ENCODE results near the gene YAP1. TPM values are rescaled to one million over a fixed set of nuclear protein-coding genes. Genes with fewer than 3 reads are reported as not detected.

Gene YAP1
- total RNA-seq, 1 donor from 2014 or later: 11.0 TPM

DNA sequence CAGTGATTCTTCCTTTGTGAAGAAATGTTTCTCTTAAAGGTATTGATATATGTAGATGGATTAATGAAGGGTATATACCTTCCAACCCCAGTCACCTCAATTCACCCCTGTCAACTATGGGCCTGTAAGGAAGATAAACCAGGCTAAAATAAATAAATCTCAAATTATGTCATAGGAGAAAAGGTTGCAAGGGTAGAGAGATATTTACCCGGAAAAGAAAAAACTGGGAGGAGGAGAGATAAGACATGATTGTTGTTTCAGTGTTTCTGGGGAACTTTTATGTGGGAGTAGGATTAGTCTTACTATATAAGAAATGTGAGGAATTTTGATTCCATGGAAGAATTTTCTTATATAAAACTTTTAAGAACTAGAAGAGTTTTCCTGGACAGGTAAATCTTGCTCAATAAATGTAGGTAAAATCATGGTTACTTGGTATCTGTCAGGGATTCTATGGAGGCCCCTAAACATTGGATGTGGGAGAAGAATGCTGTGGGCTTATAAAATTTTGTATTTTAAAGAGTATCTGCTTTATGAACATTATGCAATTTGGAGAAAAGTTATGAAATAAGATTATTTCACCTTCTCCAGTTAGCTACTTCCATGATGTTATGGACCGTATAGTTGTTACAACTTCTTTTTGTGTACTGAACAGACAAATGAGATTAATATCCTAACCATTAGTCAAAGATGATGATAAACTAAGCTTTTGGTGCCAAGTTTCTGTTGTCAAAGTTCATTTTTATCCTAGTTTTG is 6.4 kb downstream of the YAP1 start:
- FAIRE-seq: no peak
- no peak for DNase-seq (ENCODE audit: low spot score in 2 of 2)

DNA sequence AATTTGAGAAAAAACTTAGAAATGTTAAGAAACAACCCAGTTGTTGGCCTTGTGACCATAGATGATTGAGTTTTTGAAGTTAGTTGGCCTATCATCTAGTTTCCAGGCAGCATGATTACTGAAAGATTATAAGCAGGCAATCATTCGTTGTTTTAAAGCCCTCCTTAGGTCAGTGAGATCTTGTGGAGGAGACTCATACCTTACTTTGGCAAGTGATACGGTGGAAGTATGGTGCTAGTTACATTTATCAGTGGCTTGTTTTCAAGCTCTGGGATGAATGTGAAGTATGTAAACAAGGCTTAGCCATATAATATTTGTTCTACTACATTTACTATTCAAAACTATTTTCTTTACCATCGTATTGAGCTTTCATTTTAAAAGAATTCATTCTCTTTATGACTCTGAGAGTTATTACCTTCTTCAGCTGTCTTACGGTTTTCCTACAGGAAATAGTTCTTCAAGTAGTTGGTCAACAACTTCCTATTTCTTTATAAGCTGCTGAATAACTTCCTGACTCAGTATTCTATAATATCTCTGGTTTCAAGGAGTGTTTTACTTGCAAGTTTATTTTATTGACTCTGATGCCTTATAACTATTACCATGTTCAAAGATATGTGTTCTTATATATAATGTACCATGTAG is 7.3 kb downstream of the YAP1 start:
- FAIRE-seq (no peak), DNase-seq (ENCODE audit: low spot score in 2 of 2) (no peak)

DNA sequence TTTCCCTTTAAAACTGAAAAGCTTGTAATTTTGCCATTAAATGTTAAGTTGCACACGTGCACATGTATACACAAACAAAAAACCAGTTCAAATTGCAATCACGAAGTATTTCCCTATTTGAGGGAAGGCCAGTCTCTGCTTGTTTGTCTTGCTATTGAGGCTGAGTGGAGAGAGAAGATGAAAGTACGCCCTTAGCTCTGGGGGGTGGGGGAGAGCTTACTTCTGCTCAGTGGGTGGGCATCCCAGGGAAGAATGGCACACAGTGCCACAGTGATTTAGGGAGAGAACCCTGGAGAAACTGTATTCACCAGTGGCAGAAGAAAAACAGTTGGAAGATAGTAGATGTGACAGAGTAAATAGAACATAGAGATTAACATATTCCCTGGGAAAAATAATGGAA is 8.7 kb downstream of the YAP1 start:
- no peak for FAIRE-seq
- no peak for DNase-seq (ENCODE audit: low spot score in 2 of 2)

GRCh38 chr11:102119997-102120396 is 9.8 kb downstream of the YAP1 start:
- FAIRE-seq (no peak), DNase-seq (ENCODE audit: low spot score in 2 of 2) (no peak)

- DNase-seq (ENCODE audit: low spot score in 2 of 2) (no peak), FAIRE-seq (no peak)
These were observed 10.3 kb downstream of the YAP1 start for GRCh38 chr11:102120437-102120973.

- DNase-seq (ENCODE audit: low spot score in 2 of 2) (no peak), FAIRE-seq (no peak)
These were observed 11.1 kb downstream of the YAP1 start for GRCh38 chr11:102121329-102121728.

DNA sequence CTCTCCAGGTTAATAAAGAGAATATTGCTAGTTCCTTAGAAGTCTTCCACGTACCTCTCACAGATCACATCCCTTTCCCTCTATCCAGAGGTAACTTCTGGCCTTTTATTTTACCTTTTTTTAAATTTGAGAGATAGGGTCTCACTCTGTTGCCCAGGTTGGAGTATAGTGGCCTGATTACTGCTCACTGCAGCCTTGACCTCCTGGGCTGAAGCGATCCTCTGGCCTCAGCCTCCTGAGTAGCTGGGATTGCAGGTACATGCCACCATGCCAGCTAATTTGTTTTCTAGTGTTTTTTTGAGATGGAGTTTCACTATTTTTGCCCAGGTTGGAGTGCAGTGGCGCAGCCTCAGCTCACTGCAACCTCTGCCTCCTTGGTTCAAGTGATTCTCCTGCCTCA is 24.4 kb downstream of the YAP1 start:
- FAIRE-seq (no peak), DNase-seq (ENCODE audit: low spot score in 2 of 2) (no peak)

DNA sequence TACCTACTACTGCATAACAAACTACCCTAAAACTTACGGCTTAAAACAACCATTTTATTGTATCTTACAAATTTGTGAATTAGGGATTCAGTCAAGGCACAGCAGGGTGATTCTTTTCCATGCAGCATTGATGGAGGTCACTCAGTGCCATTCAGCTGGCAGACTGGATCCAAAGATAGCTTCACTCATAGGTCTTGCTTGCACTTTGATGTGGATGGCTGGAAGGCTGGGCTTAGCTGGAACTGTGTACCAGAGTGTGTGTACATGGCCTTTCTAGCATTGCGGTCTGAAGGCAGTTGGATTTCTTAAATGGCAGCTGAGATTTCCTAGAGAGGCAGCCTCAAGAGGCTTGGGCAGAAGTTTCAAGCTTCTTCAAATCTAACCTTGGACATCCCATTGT is 25.0 kb downstream of the YAP1 start:
- DNase-seq (ENCODE audit: low spot score in 2 of 2) (no peak), FAIRE-seq (no peak)

- FAIRE-seq: no peak
- no peak for DNase-seq (ENCODE audit: low spot score in 2 of 2)
These were observed 28.0 kb downstream of the YAP1 start for GRCh38 chr11:102138223-102138622.

DNA sequence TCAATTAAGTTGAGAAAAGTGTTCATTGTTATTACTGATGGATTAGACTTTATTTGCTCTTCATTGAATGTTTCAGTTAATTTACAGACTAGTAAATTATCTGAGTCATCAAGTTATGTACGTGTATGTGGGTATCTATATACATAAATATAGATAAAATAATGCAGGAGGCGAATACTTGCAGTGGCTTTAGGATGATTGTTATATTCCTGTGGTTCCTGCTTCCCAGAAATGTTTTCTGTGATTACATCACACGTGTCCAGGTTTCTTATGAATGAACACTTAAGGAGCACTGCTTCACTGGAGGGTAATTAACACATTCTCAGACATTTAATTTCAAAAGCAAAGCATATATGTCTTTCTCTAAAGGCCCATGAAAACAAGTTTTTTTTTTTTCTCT is 28.4 kb downstream of the YAP1 start:
- FAIRE-seq: no peak
- DNase-seq (ENCODE audit: low spot score in 2 of 2): no peak

GRCh38 chr11:102139081-102139498 is 28.8 kb downstream of the YAP1 start:
- FAIRE-seq (no peak), DNase-seq (ENCODE audit: low spot score in 2 of 2) (no peak)

DNA sequence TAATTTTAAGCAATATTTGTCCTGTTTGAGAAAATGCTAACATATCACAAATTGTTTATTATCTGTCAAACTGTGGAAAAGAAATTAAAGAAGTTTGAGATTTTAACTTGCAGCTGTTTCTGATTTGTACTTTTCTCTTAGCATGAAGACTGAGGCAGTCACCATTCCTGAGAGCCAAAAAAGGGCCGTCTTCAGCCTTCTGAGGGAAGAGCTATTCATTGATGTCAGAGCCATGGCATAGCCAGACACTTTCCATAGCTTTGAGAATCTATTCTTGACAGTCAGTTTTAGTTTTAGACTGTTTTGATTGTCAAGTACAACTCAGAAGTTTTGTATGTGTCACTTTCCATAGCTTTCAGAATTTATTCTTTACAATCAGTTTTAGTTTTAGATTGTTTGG is 32.1 kb downstream of the YAP1 start:
- FAIRE-seq (no peak), DNase-seq (ENCODE audit: low spot score in 2 of 2) (no peak)

GRCh38 chr11:102143867-102144266 is 33.6 kb downstream of the YAP1 start:
- no peak for FAIRE-seq
- no peak for DNase-seq (ENCODE audit: low spot score in 2 of 2)

- FAIRE-seq: no peak
- no peak for DNase-seq (ENCODE audit: low spot score in 2 of 2)
These were observed 34.4 kb downstream of the YAP1 start for GRCh38 chr11:102144357-102145355.

GRCh38 chr11:102147015-102147414 is 36.8 kb downstream of the YAP1 start:
- DNase-seq (ENCODE audit: low spot score in 2 of 2) (no peak), FAIRE-seq (no peak)

DNA sequence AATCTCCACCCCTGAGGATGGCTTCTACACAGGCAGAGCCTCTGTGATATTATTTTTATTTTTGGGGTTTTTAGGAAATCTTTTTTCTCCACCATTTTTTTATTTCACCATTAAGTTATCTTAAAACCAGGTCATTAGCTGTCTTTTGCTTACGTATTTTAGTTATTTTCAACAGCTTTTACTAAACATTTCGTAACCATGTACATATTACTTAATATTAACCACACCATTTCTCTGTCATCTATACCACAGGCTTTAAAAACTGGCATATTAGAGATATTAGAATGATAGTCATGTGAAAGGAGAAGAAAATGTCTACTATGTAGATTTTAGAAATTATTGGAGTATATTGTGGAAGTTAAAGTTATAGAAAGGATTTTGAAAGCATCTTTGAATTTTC is 37.4 kb downstream of the YAP1 start:
- FAIRE-seq (no peak), DNase-seq (ENCODE audit: low spot score in 2 of 2) (no peak)

- FAIRE-seq (no peak), DNase-seq (ENCODE audit: low spot score in 2 of 2) (no peak)
These were observed 37.8 kb downstream of the YAP1 start for GRCh38 chr11:102148059-102148458.

GRCh38 chr11:102151784-102152525 is 41.7 kb downstream of the YAP1 start:
- FAIRE-seq: no peak

DNA sequence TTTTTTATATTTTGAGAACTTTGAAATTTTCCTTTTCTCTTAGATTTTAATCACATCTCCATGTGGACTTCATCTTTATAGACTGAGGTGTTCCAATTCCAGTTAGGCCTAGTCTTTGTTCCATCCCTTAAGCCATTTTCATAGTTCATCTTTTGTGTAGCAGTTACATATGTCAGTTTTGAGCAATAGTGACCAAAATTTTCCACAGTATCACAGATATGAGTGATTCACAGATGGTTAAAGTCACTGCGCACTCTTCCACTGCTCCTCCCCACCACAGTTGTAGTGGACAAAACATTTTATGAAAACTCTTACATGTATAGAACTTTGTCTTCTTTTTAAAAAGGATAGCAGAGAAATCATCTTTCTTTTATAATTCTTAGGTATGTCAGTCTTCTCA is 42.8 kb downstream of the YAP1 start:
- FAIRE-seq: no peak

More at GRCh38 chr11:102151784-102152525, 41.7 kb downstream of the YAP1 start:
- no peak for DNase-seq (ENCODE audit: low spot score in 2 of 2)

DNA sequence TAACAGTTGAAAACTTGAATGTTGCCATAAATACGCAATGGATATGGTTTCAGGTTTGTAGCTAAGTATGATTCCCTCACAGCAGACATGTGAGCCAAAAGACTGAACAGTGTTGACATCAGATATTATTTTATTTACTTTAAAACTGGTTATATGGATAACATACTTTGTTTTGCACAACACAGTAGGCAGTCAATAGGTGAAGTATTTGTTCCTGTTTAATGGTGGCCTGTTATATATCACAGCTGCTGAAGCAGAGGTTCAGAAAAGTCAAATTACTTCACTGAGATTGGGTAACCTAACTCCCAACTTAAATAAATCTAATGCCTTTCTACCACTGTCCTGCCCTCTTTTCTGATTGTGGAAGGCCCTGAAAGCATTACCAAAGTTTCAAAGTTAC is 44.6 kb downstream of the YAP1 start:
- FAIRE-seq (no peak), DNase-seq (ENCODE audit: low spot score in 2 of 2) (no peak)

More for the DNA sequence above, 42.8 kb downstream of the YAP1 start:
- DNase-seq (ENCODE audit: low spot score in 2 of 2): no peak

Data from frontal cortex (tissue), 4 donors.